Measurements from ENCODE around the gene MRPL43. TPM values are rescaled to one million over a fixed set of nuclear protein-coding genes. Genes with fewer than 3 reads are reported as not detected.

Gene MRPL43
- total and polyA plus RNA-seq, 12 donors, result 58.4 to 214 (median 129) TPM

- TF ChIP-seq POLR2A (IDR thresholded peaks at IDR 0.05) (no peak), CTCF (IDR thresholded peaks at IDR 0.05) (no peak)
- Histone ChIP-seq H3K36me3 (replicated peaks in 1 of 2) (peaks cover 0 to 50% of the 10 kb centered on the region in 2 donors), H3K4me1 (replicated peaks in 1 of 2) (peaks cover 6 to 13% of the 10 kb centered on the region in 2 donors), H3K4me3 (no peak overlapping the region), H3K9me3 (replicated peaks in 1 of 3) (no peaks in the 10 kb centered on the region), H3K27ac (peak overlapping the region in 2 of 5 donors; percentile 5 to 54), H3K27me3 (no peaks in the 10 kb centered on the region)
- no peak for DNase-seq
- intact Hi-C loops (cut with DNase I), result no loop called here
- WGBS, 4 donors, result 79 to 90% (median 86%) methylated on average over 16 to 33 of the region's 33 CpGs
Measured at GRCh38 chr10:101006593-101007098, 19.3 kb upstream of the MRPL43 start.

GRCh38 chr10:101005869-101006567 is 18.7 kb upstream of the MRPL43 start:
- Histone ChIP-seq H3K27ac (peak overlapping the region in 1 of 5 donors; percentile 5), H3K27me3 (no peaks in the 10 kb centered on the region), H3K9me3 (replicated peaks in 1 of 3) (no peaks in the 10 kb centered on the region), H3K4me3 (no peak overlapping the region), H3K4me1 (replicated peaks in 1 of 2) (peaks cover 11 to 19% of the 10 kb centered on the region in 2 donors), H3K36me3 (replicated peaks in 1 of 2) (peaks cover 0 to 50% of the 10 kb centered on the region in 2 donors)
- DNase-seq, result no peak
- TF ChIP-seq POLR2A (IDR thresholded peaks at IDR 0.05) (no peak), CTCF (IDR thresholded peaks at IDR 0.05) (no peak)
- intact Hi-C loops (cut with DNase I), result no loop called here
- 88 to 100% (median 97%) methylated on average over 2 to 4 of the region's 4 CpGs for WGBS, 4 donors

- intact Hi-C loops (cut with DNase I), result no loop called here
- H3K27ac ChIP-seq, result no peak overlapping the region
- H3K4me1 ChIP-seq (replicated peaks in 1 of 2), result peaks cover 17 to 26% of the 10 kb centered on the region in 2 donors
- 91 to 93% (median 92%) methylated on average over 11 to 23 of the region's 23 CpGs for WGBS, 4 donors
- no peaks in the 10 kb centered on the region for H3K9me3 ChIP-seq (replicated peaks in 1 of 3)
- H3K27me3 ChIP-seq, result no peaks in the 10 kb centered on the region
- TF ChIP-seq POLR2A (IDR thresholded peaks at IDR 0.05) (no peak), CTCF (IDR thresholded peaks at IDR 0.05) (no peak)
- peaks cover 0 to 50% of the 10 kb centered on the region in 2 donors for H3K36me3 ChIP-seq (replicated peaks in 1 of 2)
- H3K4me3 ChIP-seq, result no peak overlapping the region
- DNase-seq, result no peak
Measured at GRCh38 chr10:101005361-101005760, 18.1 kb upstream of the MRPL43 start.

- intact Hi-C loops (cut with DNase I), result no loop called here
- Histone ChIP-seq H3K9me3 (replicated peaks in 1 of 3) (no peaks in the 10 kb centered on the region), H3K4me1 (replicated peaks in 1 of 2) (peaks cover 20 to 29% of the 10 kb centered on the region in 2 donors), H3K27ac (peak overlapping the region in 2 of 5 donors; percentile 9 to 13), H3K4me3 (no peak overlapping the region), H3K27me3 (no peaks in the 10 kb centered on the region), H3K36me3 (replicated peaks in 1 of 2) (peaks cover 0 to 50% of the 10 kb centered on the region in 2 donors)
- TF ChIP-seq CTCF (IDR thresholded peaks at IDR 0.05) (no peak), POLR2A (IDR thresholded peaks at IDR 0.05) (no peak)
- WGBS, 4 donors, result 63 to 93% (median 85%) methylated on average over 11 to 18 of the region's 18 CpGs
- DNase-seq, result no peak
Measured at GRCh38 chr10:101003639-101004206, 16.4 kb upstream of the MRPL43 start.

Measured in adrenal gland (tissue), 12 donors.